WERI-Rb-1 (cell line): ENCODE measurements around the gene CD3G.

Source experiments
- DNase-seq: peaks from one replicate; pipeline ENCODE4 v3.0.0-alpha.2; 2020
- H3K27ac ChIP-seq: fragments of 250-450 bp; sonication (Bioruptor Pico); 2 replicates; pipeline ENCODE4 v1.5.1; 2020; ENCODE audit warnings: mild to moderate bottlenecking, moderate library complexity
- H3K27me3 ChIP-seq: fragments of 250-450 bp; sonication (Bioruptor Pico); 2 replicates; pipeline ENCODE4 v1.5.1; 2021; ENCODE audit warnings: mild to moderate bottlenecking, low read depth, moderate library complexity; ENCODE audit not compliant: insufficient read depth, severe bottlenecking
- H3K36me3 ChIP-seq: fragments of 250-450 bp; sonication (Bioruptor Pico); 2 replicates; pipeline ENCODE4 v1.5.1; 2020; ENCODE audit warnings: mild to moderate bottlenecking, moderate library complexity
- H3K4me3 ChIP-seq: 2 replicates; pipeline ENCODE4 v1.5.1; 2011; ENCODE audit warnings: low read depth, mild to moderate bottlenecking, control low read depth, low read length
- H3K9me3 ChIP-seq: fragments of 250-450 bp; sonication (Bioruptor Pico); 2 replicates; pipeline ENCODE4 v1.5.1; 2021; ENCODE audit warnings: mild to moderate bottlenecking, moderate library complexity; ENCODE audit not compliant: severe bottlenecking
- CTCF ChIP-seq: IDR thresholded peaks from 2 replicates; pipeline ENCODE4 v1.5.1; 2011; ENCODE audit warnings: low read depth, mild to moderate bottlenecking, control low read depth, inconsistent platforms, low read length

The CD3G gene

GRCh38 chr11:118358071-118358470 is 13.9 kb downstream of the CD3G start:
- Histone ChIP-seq H3K27me3 (no peaks in the 10 kb centered on the region), H3K4me3 (no peak overlapping the region), H3K36me3 (no peaks in the 10 kb centered on the region), H3K9me3 (no peaks in the 10 kb centered on the region), H3K27ac (no peak overlapping the region)
- TF ChIP-seq CTCF, result no peak
- no peak for DNase-seq

- H3K27ac ChIP-seq, result peak within 1 kb of the TSS; percentile 56
Measured at GRCh38 chr11:118359295-118359958, 15.3 kb downstream of the CD3G start, which contains the start of gene UBE4A. TSS of gene UBE4A (plus strand) at chr11:118359600. CDS start at chr11:118365081, 5,481 bp downstream.

GRCh38 chr11:118364956-118365615 is 20.9 kb downstream of the CD3G start:
- DNase-seq, result no peak
- no peaks in the 10 kb centered on the region for H3K27me3 ChIP-seq
- TF ChIP-seq CTCF, result no peak
- H3K36me3 ChIP-seq, result peaks cover 37% of the 10 kb centered on the region
- H3K27ac ChIP-seq, result no peak overlapping the region
- no peak overlapping the region for H3K4me3 ChIP-seq
- H3K9me3 ChIP-seq, result no peaks in the 10 kb centered on the region

More at GRCh38 chr11:118359295-118359958, 15.3 kb downstream of the CD3G start, which contains the start of gene UBE4A:
- no peaks in the 10 kb centered on the region for H3K36me3 ChIP-seq
- peak within 1 kb of the TSS; percentile 94 for H3K4me3 ChIP-seq
- no peaks in the 10 kb centered on the region for H3K9me3 ChIP-seq
- TF ChIP-seq CTCF, result no peak
- H3K27me3 ChIP-seq, result no peaks in the 10 kb centered on the region
- peak; percentile 95 for DNase-seq

GRCh38 chr11:118366287-118366686 is 22.1 kb downstream of the CD3G start:
- Histone ChIP-seq H3K27ac (no peak overlapping the region), H3K36me3 (peaks cover 47% of the 10 kb centered on the region), H3K4me3 (no peak overlapping the region), H3K9me3 (no peaks in the 10 kb centered on the region), H3K27me3 (no peaks in the 10 kb centered on the region)
- TF ChIP-seq CTCF, result no peak
- no peak for DNase-seq

- peaks cover 69% of the 10 kb centered on the region for H3K36me3 ChIP-seq
- no peaks in the 10 kb centered on the region for H3K27me3 ChIP-seq
- H3K4me3 ChIP-seq, result no peak overlapping the region
- no peak for DNase-seq
- TF ChIP-seq CTCF, result no peak
- H3K27ac ChIP-seq, result no peak overlapping the region
- no peaks in the 10 kb centered on the region for H3K9me3 ChIP-seq
Measured at GRCh38 chr11:118370774-118371173, 26.6 kb downstream of the CD3G start.
